GM18508 (cell line): ENCODE data around the gene DNMBP.
"Not testable (repeated sequence)": the region's sequence is repeated elsewhere in the genome, so short reads cannot be mapped to it uniquely, and the experiment has no call there.

Experiments used
- ATAC-seq: cut with Tn5 transposase; IDR thresholded peaks from one replicate; pipeline ENCODE4 v1.9.1; 2021; ENCODE audit warnings: moderate number of reproducible peaks; ENCODE audit not compliant: insufficient read depth, unreplicated experiment

DNMBP gene

DNA sequence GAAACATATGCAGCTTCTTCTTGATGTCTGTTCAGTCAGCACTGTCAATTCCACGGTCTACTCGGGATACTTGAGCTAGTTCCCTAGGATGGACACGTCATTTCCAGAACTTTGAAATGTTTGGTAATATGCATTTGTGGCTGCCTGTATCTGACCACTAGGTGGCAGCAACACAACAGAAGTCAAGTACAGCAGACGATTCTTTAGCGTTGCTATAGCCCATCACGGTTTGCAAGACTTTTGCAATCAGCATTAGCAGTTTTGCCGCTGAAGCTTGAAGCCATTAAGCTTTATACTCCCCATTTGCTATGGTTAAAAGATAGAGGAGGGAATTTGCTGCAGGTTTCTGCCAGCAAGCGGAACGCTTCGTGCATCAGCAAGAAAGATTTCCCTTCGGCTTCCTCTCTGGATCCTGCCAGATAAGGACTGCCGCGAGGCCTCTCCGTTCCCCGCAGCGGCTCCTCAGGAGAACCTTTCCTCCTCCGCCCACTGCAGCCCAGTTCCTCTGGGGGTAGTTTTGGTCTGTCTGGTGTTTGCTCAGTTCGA is 163.8 kb downstream of the DNMBP start:
- ATAC-seq, result no peak

DNA sequence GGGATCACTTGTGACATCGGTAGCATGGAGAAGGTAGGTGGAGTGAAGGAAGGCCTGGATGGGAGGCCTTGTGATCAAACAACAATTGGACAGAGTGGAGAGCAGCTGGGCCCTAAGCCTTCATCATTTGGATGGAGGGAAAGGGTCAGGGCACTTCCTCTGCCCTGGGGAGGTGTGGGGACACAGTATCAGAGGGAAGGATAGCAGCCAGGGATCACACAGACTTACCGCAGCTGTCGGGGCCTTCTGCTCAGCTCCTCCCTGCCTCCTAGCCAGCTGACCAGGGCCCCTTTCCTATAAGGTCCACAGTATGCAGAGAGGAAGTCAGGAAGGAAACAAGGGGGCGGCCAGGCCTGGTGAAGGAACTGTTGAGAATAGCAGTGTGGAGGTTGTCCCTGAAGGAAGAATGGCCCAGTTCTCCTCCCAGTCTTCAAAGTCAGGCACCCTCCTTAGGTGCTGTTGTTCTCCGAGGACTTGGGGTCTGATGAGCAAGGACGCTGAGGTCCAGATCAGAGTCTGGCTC is 165.3 kb downstream of the DNMBP start:
- no peak for ATAC-seq

DNA sequence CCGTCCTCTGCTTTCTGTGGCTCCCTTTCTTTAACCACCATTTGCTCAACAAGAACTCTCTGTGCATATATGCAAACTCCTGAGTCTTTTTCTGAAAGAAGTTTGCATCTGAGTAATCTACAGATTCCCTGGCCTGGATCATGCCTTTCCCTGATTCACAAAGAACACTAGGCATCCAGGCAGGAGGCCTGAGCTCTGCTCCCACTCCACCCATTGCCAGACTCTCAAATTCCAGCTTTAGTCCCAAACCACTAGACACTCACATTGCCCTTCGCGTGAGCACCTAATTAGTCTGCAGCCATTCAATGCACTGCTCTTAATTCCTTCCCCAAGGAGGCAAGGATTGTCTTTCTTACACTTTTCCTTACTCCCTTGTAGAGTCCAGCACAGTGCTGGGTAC is 166.4 kb downstream of the DNMBP start:
- no peak for ATAC-seq

DNA sequence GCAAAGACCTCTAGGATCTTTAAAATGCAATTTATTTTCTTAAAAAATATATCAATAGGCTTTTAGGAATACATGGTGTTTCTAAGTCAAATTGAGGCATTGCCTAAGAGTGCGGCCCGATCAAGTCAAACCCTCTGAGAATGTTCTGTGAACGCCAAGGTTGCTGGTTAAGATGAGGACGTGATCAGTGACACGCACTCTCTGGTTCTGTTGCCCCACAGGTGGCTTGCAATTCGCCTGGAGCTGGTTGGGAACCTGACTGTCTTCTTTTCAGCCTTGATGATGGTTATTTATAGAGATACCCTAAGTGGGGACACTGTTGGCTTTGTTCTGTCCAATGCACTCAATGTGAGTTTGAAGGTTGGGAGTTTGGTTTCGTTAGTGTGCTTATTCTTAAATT is 168.0 kb downstream of the DNMBP start:
- no peak for ATAC-seq

DNA sequence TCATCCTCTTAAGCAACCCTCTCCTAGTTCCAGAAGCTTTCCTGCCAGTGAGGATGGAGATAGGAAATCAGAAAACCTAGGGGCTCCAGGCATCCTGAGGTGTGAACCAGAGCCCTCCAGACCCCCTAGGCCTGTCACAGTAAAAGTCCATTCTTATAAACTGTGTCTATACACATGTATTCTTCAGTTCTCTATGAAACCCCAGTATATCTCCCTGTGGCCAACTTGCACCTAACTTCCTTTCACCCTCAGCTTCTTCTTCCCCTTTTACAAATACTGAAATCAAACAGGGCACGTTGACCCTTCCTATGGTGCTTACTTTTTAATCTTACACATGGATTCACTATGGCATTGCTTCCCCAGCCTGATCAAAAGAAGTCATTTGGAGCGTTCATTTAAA is 168.9 kb downstream of the DNMBP start:
- ATAC-seq, result not testable (repeated sequence)

DNA sequence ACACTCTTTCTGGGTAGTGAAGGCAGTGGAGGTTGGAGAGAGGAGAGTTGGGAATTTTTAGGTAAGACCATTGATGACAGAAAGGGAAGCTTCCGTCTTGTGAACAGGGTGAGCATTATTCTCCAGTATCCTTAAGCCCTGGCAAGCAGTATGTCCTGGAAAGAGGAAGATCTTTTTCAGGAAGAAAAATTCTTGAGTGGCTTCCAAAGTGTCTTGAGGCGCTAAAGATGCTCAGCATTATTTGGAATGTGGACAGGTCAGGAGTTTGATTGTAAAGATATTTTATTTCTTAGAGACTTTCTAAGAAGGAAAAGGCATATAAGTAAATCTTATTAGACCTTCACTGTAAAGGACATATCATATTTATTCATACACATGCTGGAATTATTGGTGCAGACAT is 173.0 kb downstream of the DNMBP start:
- no peak for ATAC-seq

DNA sequence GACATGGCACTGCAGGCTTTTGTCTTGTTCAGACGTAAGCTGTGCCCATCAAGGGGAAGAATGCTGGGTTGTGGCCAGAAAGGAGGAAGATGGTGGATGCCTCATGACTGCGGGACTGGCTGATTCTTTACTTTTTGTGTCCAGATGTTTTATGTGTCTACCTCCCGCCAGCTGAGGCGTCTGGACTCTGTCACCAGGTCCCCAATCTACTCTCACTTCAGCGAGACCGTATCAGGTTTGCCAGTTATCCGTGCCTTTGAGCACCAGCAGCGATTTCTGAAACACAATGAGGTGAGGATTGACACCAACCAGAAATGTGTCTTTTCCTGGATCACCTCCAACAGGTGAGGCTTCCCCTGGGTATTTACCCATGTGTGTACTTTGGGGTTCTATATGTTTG is 173.8 kb downstream of the DNMBP start:
- no peak for ATAC-seq

DNA sequence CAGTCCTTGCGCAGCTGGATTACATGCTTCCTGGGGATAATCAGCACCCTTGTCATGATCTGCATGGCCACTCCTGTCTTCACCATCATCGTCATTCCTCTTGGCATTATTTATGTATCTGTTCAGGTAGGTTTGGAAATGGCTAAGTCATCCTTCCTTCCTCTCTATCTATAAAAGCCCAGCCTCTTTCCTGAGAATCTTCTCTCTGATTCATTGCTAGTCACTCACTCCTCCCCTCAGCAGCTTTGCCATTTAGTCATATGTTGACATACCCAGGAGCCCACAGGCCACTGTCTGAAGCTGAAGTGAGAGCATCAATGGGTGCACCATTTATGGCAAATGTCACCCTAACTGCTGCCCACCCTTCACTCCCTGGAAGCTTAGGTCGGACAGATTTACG is 175.3 kb downstream of the DNMBP start:
- no peak for ATAC-seq

DNA sequence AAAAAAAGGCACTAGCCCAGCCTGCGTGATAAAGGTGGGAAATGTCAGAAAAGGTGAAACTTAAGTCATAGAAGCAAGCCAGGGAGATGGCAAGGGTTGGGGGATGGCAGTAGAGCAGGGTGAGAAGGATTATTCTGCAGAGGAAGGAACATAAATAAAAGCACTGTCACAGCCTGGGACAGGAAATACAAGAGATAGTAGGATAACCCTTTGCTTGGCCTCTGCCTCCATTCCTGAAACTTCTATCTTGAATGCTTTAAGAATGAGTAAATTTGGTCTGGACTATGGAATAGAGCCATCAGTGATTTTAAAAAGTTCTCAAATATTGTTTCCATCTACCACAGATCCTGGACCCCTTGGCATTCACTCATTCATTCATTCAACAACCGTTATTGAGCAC is 177.3 kb downstream of the DNMBP start:
- ATAC-seq, result no peak

DNA sequence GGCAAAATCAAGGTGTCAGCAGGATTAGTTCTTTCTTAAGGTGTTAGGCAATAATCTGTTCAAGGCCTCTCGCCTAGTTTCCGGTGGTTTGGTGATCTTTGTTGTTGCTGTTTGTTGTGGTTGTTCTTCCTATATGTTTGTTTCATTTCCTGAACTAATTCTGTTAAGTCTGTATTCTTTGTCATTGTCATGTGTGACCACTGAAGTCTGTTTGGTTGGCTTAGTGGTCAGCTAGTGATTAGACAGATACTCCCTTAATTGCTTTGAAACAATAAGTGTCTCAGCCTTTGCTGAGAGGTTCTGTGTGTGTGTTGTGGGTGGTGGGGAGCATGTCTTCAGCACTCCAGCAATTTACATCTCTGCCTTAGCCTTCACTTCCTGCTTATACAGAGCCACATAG is 181.3 kb downstream of the DNMBP start:
- ATAC-seq, result no peak

DNA sequence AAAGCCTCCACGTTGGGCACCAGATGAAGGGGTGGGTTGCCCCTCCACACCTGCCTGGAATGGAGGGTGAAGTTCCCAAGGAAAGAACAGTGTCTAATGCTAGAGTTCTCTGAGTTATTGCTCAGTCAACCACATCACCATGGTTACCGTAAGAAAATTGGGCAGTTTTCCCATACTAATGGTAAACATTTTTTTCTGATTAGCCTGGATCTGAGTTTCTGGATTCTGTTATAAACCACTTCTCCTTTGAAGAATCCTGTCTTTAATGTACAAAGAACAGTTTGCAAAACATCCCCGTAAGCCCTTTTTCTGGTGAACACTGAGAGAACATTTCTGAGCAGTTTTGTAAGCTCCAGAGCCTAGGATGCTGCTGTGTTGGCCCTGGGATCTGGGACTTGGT is 181.8 kb downstream of the DNMBP start:
- ATAC-seq, result no peak
